AG09309 (cell line): Measurements from ENCODE around the gene MAPKBP1.
A peak's percentile ranks its signal among the peaks of the same experiment; 100 is the strongest.
"Not testable (repeated sequence)": the region's sequence is repeated elsewhere in the genome, so short reads cannot be mapped to it uniquely, and the experiment has no call there.

ENCODE experiments used
- DNase-seq: peaks from one replicate; pipeline ENCODE4 v3.0.0-alpha.2; 2010; ENCODE audit warnings: low read depth
- H3K4me3 ChIP-seq: 2 replicates; pipeline ENCODE4 v1.5.1; 2011; ENCODE audit warnings: mild to moderate bottlenecking, low read depth, low read length, moderate library complexity; ENCODE audit not compliant: control insufficient read depth
- CTCF ChIP-seq: IDR thresholded peaks from 2 replicates; pipeline ENCODE4 v1.5.1; 2011; ENCODE audit warnings: mild to moderate bottlenecking, low read depth, low read length, inconsistent platforms; ENCODE audit not compliant: insufficient read depth, control insufficient read depth; ENCODE audit errors: missing control alignments

MAPKBP1 gene

GRCh38 chr15:41774062-41774881 lies at the start of gene MAPKBP1:
Gene MAPKBP1 (plus strand): TSS chr15:41774484. CDS start chr15:41775276, 792 bp downstream.
- peak within 1 kb of the TSS; percentile 68 for H3K4me3 ChIP-seq
- peak; percentile 91 for DNase-seq
- TF ChIP-seq CTCF, result peak; percentile 80

- H3K4me3 ChIP-seq, result no peak overlapping the region
- DNase-seq, result peak; percentile 44
- no peak for TF ChIP-seq CTCF
Observed at GRCh38 chr15:41727143-41727542, 47.1 kb upstream of the MAPKBP1 start.

GRCh38 chr15:41728061-41728460 lies 46.2 kb upstream of the MAPKBP1 start:
- not testable (repeated sequence) for H3K4me3 ChIP-seq, DNase-seq

GRCh38 chr15:41730543-41730942 lies 43.7 kb upstream of the MAPKBP1 start:
- TF ChIP-seq CTCF, result no peak
- DNase-seq, result no peak
- H3K4me3 ChIP-seq, result no peak overlapping the region

GRCh38 chr15:41732483-41732882 lies 41.8 kb upstream of the MAPKBP1 start:
- DNase-seq, result no peak
- TF ChIP-seq CTCF, result no peak

GRCh38 chr15:41734079-41734478 lies 40.2 kb upstream of the MAPKBP1 start:
- TF ChIP-seq CTCF, result no peak
- H3K4me3 ChIP-seq, result no peak overlapping the region
- no peak for DNase-seq

More at GRCh38 chr15:41732483-41732882, 41.8 kb upstream of the MAPKBP1 start:
- no peak overlapping the region for H3K4me3 ChIP-seq

- no peak overlapping the region for H3K4me3 ChIP-seq
- no peak for DNase-seq
- TF ChIP-seq CTCF, result no peak
Observed at GRCh38 chr15:41735046-41735445, 39.2 kb upstream of the MAPKBP1 start.

- not testable (repeated sequence) for H3K4me3 ChIP-seq, DNase-seq
Observed at GRCh38 chr15:41735492-41735891, 38.8 kb upstream of the MAPKBP1 start.
